Ascending aorta (tissue), 2 donors: Measurements from ENCODE around the gene CAMK1D. TPM values are rescaled to one million over a fixed set of nuclear protein-coding genes. Genes with fewer than 3 reads are reported as not detected.

ENCODE experiments used
- DNase-seq, 2 donors: peaks; one replicate each; pipeline ENCODE4 v3.0.0-alpha.2; 2019; ENCODE audit warnings: low spot score in 2 of 2
- H3K27ac ChIP-seq, 2 donors: fragments of 200-600 bp; sonication (generic); one replicate each; pipeline ENCODE4 v1.5.1; 2016 to 2017; ENCODE audit warnings: mild to moderate bottlenecking in 1 of 2
- H3K27me3 ChIP-seq: fragments of 200-600 bp; sonication (generic); one replicate; pipeline ENCODE4 v1.5.1; 2017
- H3K36me3 ChIP-seq, 2 donors: fragments of 200-600 bp; sonication (generic); one replicate each; pipeline ENCODE4 v1.5.1; 2016
- H3K4me1 ChIP-seq, 2 donors: fragments of 200-600 bp; sonication (generic); one replicate each; pipeline ENCODE4 v1.5.1; 2016 to 2017; ENCODE audit warnings: mild to moderate bottlenecking in 1 of 2
- H3K4me3 ChIP-seq, 2 donors: fragments of 200-600 bp; sonication (generic); one replicate each; pipeline ENCODE4 v1.5.1; 2016 to 2017; ENCODE audit warnings: mild to moderate bottlenecking in 1 of 2
- H3K9me3 ChIP-seq, 2 donors: fragments of 200-600 bp; sonication (generic); one replicate each; pipeline ENCODE4 v1.5.1; 2016
- CTCF ChIP-seq, 3 experiments: fragments of 200-600 bp in 2 of 3; fragments of 450-650 bp in 1 of 3; sonication (generic) in 2 of 3; IDR thresholded peaks; one replicate each; pipeline ENCODE4 v1.5.1; 2016 to 2019; ENCODE audit warnings: antibody characterized with exemption in 3 of 3, mild to moderate bottlenecking in 1 of 3, moderate library complexity in 1 of 3
- intact Hi-C: fragments of 100-400 bp; cut with DNase I; formaldehyde crosslinking; loops from one replicate; pipeline ENCODE4 v1.15.1; 2023
- total RNA-seq: library from RNA; depleted of rRNA; stranded (reverse); fragments of >200 nt; gene quantifications from one replicate; pipeline ENCODE4 v1.1.0, GENCODE V29; 2016

CAMK1D gene
- total RNA-seq, 1 donor from 2014 or later, result 4.2 TPM

GRCh38 chr10:12512332-12513002 lies 163.1 kb downstream of the CAMK1D start:
- Histone ChIP-seq H3K27me3 (no peaks in the 10 kb centered on the region), H3K9me3 (no peaks in the 10 kb centered on the region), H3K4me1 (no peaks in the 10 kb centered on the region), H3K27ac (no peak overlapping the region), H3K36me3 (no peaks in the 10 kb centered on the region), H3K4me3 (no peak overlapping the region)
- DNase-seq, result peak in 1 of 2 donors; percentile 41
- intact Hi-C loops, result no loop called here
- no peak for TF ChIP-seq CTCF (IDR thresholded peaks at IDR 0.05)

GRCh38 chr10:12513003-12513365 lies 163.6 kb downstream of the CAMK1D start:
- Histone ChIP-seq H3K27ac (no peak overlapping the region), H3K27me3 (no peaks in the 10 kb centered on the region), H3K4me3 (no peak overlapping the region), H3K9me3 (no peaks in the 10 kb centered on the region), H3K36me3 (no peaks in the 10 kb centered on the region), H3K4me1 (no peaks in the 10 kb centered on the region)
- peak in 1 of 2 donors; percentile 50 for DNase-seq
- TF ChIP-seq CTCF (IDR thresholded peaks at IDR 0.05), result no peak
- intact Hi-C loops, result no loop called here

- TF ChIP-seq CTCF (IDR thresholded peaks at IDR 0.05), result no peak
- no peak overlapping the region for H3K4me3 ChIP-seq
- intact Hi-C loops, result no loop called here
- H3K27me3 ChIP-seq, result no peaks in the 10 kb centered on the region
- no peaks in the 10 kb centered on the region for H3K36me3 ChIP-seq
- H3K27ac ChIP-seq, result no peak overlapping the region
- peak in 1 of 2 donors; percentile 34 for DNase-seq
- H3K4me1 ChIP-seq, result no peaks in the 10 kb centered on the region
- H3K9me3 ChIP-seq, result no peaks in the 10 kb centered on the region
Observed at GRCh38 chr10:12513775-12514673, 164.7 kb downstream of the CAMK1D start.

GRCh38 chr10:12518024-12518423 lies 168.7 kb downstream of the CAMK1D start:
- DNase-seq, result no peak

GRCh38 chr10:12521423-12521822 lies 172.1 kb downstream of the CAMK1D start:
- intact Hi-C loops, result no loop called here
- no peak for DNase-seq
- TF ChIP-seq CTCF (IDR thresholded peaks at IDR 0.05), result no peak

More at GRCh38 chr10:12518024-12518423, 168.7 kb downstream of the CAMK1D start:
- Histone ChIP-seq H3K4me3 (no peak overlapping the region), H3K9me3 (peaks cover 0 to 10% of the 10 kb centered on the region in 2 donors), H3K36me3 (no peaks in the 10 kb centered on the region), H3K4me1 (no peaks in the 10 kb centered on the region), H3K27me3 (no peaks in the 10 kb centered on the region), H3K27ac (no peak overlapping the region)
- TF ChIP-seq CTCF (IDR thresholded peaks at IDR 0.05), result no peak
- intact Hi-C loops, result no loop called here

More at GRCh38 chr10:12521423-12521822, 172.1 kb downstream of the CAMK1D start:
- H3K4me1 ChIP-seq, result no peaks in the 10 kb centered on the region
- H3K4me3 ChIP-seq, result no peak overlapping the region
- no peaks in the 10 kb centered on the region for H3K27me3 ChIP-seq
- peaks cover 0 to 10% of the 10 kb centered on the region in 2 donors for H3K9me3 ChIP-seq
- H3K36me3 ChIP-seq, result no peaks in the 10 kb centered on the region
- H3K27ac ChIP-seq, result no peak overlapping the region
